C4-2B (cell line): Measurements from ENCODE around the gene RGS7.

ENCODE experiments used
- CTCF ChIP-seq: fragments of 450-650 bp; conservative IDR thresholded peaks from 2 replicates; pipeline ENCODE4 v1.5.1; 2017; ENCODE audit warnings: mild to moderate bottlenecking
- ZFX ChIP-seq: fragments of 450-650 bp; IDR thresholded peaks from 2 replicates; pipeline ENCODE4 v1.6.1; 2017

GRCh38 chr1:240941701-240942370 is 415.2 kb downstream of the RGS7 start:
- TF ChIP-seq CTCF, result no peak
- TF ChIP-seq ZFX, result no peak
